ENCODE data around the gene CNTNAP2. TPM values are rescaled to one million over a fixed set of nuclear protein-coding genes. Genes with fewer than 3 reads are reported as not detected.

The CNTNAP2 gene
- total and polyA plus RNA-seq, 11 donors, result 0.01 to 2.6 (median 0.31) TPM; not detected in 3

Small RNA genes within 50 kb of the gene (microRNA-seq; reads per million reads assigned to microRNA genes)
- gene MIR548F4, result 0 to 0.21 (median 0) reads per million in 4 donors

Data from heart left ventricle (tissue), 11 donors.